GM21528 (cell line): Measurements from ENCODE around the gene ELP6.

Experiments
- ATAC-seq: cut with Tn5 transposase; IDR thresholded peaks from one replicate; pipeline ENCODE4 v1.9.1; 2021; ENCODE audit warnings: mild to moderate bottlenecking, moderate library complexity; ENCODE audit not compliant: unreplicated experiment, low FRiP score

Gene ELP6

GRCh38 chr3:47513125-47513929 lies at the start of gene ELP6:
TSS of gene ELP6 (minus strand) at chr3:47513712. CDS start at chr3:47513590, 122 bp downstream.
- ATAC-seq, result peak; percentile 93

DNA sequence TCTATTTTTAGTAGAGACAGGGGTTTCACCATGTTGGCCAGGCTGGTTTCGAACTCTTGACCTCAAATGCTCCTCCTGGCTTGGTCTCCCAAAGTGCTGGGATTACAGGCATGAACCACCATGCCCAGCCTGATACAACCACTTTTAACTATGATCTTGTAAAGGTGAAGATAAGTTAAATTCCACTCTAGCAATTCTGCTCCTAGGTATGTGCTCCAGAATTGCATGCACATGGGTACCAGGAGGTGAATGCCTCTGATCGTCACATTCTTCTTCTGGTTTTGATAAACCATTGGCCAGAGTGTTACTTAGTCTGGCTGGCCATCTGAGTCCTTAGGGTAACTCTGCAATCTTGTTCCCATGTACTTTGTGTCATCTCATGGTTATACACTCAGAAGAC lies 42.8 kb upstream of the ELP6 start:
- ATAC-seq, result no peak

- no peak for ATAC-seq
Measured at GRCh38 chr3:47554335-47554734, 40.8 kb upstream of the ELP6 start.

- ATAC-seq, result no peak
Measured at GRCh38 chr3:47553407-47553806, 39.9 kb upstream of the ELP6 start.

GRCh38 chr3:47542471-47543173 lies 29.1 kb upstream of the ELP6 start:
- no peak for ATAC-seq

DNA sequence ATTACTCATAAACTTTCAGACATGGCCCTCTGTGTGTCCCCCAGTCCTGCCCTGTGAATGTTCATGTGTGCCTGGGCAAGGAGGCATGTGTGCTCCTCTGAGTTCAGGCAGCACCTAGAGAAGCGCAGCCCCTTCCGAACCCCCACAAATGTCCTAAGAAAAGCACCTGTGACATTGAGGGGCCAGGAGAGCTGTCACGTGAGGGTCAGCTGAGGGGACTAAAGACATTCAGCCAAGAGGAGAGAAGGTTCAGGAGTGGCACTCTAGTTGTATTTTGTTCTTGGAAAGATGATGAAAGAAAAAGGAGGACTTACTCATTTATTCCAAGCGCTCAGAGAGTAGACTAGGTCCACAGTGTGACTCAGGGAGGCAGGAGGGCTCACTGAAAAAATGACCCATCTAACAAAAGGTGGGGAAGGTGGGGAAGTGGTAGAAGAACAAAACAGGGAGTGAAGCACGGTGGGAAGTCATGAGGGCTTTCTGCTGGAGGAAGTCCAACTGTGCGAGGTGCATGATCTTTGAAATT lies 28.1 kb upstream of the ELP6 start:
- no peak for ATAC-seq

- ATAC-seq, result no peak
Measured at GRCh38 chr3:47540281-47540680, 26.8 kb upstream of the ELP6 start.

GRCh38 chr3:47536967-47537366 lies 23.5 kb upstream of the ELP6 start:
- no peak for ATAC-seq

DNA sequence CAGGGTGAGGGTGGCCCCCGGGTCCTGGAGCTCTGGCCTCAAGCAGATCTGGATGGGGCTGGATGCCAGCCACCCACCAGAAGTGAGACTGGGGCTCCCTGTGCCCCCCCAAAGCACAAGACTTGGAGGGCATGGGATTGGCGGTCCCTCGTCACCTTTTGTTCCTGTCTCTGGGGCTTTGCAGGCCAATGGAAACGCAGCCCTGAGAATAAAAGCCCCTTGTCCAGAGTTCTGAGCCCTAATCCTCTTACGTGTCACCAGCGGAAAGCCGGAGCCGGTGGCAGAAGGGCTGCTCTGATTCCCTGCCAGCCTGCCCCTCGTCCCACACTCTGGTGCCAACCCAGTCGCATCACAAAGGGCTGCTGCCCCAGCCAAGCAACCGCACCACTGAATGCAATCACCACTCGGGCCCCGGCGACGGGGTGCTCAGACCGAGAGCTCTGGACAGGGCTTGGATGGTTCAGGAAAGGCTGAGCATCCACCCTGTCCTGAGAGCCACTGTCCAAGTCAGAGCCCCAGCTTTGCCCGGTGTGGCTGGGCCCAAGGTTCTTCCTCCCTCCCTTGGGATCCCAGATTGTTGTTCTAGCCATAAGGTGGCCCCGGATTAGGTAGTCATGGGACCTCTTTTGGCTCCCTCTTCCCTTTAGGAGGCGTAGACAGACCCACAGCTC lies 22.8 kb upstream of the ELP6 start:
- no peak for ATAC-seq

GRCh38 chr3:47533996-47534454 lies 20.5 kb upstream of the ELP6 start:
- no peak for ATAC-seq

DNA sequence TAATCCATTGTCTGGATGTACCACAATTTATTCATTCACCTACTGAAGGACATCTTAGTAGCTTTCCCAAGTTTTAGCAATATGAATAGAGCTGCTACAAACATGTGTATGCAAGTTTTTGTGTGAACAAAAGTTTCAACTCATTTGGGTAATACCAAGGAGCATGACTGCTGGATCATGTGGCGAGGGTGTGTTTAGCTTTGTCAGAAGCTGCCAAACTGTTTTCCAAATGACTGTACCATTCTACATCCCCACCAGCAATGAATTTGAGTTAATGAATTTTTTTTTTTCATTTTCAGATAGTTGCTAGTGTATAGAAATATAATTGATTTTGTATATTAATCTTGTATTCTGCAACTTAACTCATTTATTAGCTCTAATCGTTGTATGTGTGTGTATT lies 20.0 kb upstream of the ELP6 start:
- ATAC-seq, result no peak

DNA sequence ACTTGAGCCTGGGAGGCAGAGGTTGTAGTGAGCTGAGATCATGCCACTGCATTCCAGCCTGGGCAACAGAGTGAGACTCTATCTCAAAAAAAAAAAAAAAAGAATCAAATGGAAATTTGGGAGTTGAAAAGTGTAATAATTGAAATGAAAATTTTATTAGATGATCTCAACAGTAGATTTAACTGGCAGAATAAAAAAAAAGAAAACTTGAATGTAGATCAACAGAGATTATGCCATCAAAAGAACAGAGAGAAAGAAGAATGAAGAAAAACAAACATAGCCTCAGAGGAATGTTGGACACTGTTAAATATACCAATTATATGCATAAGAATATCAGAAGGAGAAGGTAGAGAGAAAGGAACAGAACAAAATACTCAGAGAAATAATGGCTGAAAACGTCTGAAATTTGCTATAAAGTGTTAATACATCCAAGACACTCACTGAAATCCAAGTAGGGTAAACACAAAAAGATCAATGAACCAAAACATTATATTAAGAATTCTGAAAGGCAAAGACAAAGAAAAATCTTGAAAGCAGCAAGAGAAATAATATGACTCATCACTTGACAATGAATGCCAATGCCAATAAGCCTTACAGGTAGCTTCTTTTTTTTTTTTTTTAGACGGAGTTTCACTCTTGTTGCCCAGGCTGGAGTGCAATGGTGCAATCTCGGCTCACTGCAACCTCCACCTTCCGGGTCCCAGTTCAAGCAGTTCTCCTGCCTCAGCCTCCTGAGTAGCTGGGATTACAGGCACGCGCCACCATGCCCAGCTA lies 14.6 kb upstream of the ELP6 start:
- ATAC-seq, result no peak

- no peak for ATAC-seq
Measured at GRCh38 chr3:47525617-47526016, 12.1 kb upstream of the ELP6 start.

DNA sequence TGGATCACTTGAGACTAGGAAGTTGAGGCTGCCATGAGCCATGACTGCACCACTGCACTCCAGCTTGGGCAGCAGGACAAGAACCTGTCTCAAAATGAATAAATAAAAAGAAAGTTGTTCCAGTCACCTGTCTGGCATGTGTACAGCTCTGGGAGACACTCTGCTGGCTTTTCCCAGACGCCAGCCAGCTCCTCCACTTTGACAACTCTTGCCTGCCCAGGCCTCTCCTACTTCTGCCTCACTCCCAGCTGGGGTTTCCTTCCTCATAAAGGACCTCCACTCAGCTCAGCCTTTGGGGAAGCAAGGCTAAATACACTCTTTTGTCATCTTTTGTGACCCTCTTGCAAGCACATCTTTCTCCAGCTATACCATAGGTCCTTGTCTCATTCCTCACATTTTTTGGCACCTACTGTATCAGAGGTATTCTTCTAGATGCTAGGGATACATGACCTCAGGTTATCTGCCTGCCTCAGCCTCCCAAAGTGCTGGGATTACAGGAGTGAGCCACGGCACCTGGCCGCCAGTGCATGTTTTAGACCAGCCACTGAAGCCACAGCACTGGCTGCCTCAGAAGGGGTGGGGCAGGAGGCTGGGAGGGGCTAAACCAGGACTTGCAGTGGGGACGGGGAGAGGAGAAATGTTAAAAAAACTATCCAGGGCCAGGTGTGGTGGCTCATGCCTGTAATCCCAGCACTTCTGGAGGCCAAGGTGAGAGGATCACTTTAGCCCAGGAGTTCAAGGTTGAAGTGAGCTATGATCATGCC lies 10.0 kb upstream of the ELP6 start:
- ATAC-seq, result no peak

GRCh38 chr3:47522082-47522987 lies 8.8 kb upstream of the ELP6 start:
- ATAC-seq, result peak; percentile 72

GRCh38 chr3:47520756-47521155 lies 7.2 kb upstream of the ELP6 start:
- ATAC-seq, result no peak

DNA sequence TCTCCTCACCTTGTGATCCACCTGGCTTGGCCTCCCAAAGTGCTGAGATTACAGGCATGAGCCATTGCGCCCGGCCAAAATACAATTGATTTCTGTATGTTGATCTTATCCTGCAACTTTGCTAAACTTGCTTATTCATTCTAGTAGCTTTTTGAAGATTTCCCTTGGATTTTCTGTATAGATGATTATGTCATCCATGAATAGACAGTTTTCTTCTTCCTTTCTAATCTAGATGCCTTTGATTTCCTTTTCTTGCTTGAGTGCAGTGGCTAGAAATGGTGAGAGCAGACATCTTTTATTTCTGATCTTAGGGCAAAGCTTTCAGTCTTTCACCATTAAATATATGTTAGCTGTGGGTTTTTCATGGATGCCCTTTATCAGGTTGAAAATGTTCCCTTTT lies 4.4 kb upstream of the ELP6 start:
- ATAC-seq, result no peak

- ATAC-seq, result no peak
Measured at GRCh38 chr3:47515864-47516319, 2.4 kb upstream of the ELP6 start.

DNA sequence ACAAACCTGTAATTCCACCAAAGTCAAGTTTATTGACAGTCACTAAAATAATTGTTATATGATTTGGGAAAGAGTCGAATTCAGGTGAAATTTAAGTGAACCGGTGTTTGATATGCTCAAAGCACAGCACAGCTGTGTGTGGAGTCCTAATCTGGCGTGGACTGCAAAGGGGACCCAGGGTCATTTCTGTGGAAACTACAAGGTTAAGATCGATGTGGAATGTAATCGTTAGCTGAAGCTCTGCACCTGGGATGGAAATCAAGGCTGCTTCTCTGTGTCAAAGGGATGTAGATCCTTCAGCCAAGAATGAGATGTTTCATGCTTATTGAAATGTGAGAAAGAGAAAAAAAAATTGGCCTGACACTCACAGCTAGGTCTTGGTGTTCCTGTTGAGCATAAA lies 1.6 kb upstream of the ELP6 start:
- ATAC-seq, result no peak
